Right forelimb (tissue), 1 donor: ENCODE measurements around the gene CILP.
"Not testable (repeated sequence)": the region's sequence is repeated elsewhere in the genome, so short reads cannot be mapped to it uniquely, and the experiment has no call there.

Source experiments
- DNase-seq: peaks from one replicate; pipeline ENCODE4 v3.0.0-alpha.2; 2018

CILP gene, protein sequence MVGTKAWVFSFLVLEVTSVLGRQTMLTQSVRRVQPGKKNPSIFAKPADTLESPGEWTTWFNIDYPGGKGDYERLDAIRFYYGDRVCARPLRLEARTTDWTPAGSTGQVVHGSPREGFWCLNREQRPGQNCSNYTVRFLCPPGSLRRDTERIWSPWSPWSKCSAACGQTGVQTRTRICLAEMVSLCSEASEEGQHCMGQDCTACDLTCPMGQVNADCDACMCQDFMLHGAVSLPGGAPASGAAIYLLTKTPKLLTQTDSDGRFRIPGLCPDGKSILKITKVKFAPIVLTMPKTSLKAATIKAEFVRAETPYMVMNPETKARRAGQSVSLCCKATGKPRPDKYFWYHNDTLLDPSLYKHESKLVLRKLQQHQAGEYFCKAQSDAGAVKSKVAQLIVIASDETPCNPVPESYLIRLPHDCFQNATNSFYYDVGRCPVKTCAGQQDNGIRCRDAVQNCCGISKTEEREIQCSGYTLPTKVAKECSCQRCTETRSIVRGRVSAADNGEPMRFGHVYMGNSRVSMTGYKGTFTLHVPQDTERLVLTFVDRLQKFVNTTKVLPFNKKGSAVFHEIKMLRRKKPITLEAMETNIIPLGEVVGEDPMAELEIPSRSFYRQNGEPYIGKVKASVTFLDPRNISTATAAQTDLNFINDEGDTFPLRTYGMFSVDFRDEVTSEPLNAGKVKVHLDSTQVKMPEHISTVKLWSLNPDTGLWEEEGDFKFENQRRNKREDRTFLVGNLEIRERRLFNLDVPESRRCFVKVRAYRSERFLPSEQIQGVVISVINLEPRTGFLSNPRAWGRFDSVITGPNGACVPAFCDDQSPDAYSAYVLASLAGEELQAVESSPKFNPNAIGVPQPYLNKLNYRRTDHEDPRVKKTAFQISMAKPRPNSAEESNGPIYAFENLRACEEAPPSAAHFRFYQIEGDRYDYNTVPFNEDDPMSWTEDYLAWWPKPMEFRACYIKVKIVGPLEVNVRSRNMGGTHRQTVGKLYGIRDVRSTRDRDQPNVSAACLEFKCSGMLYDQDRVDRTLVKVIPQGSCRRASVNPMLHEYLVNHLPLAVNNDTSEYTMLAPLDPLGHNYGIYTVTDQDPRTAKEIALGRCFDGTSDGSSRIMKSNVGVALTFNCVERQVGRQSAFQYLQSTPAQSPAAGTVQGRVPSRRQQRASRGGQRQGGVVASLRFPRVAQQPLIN

DNA sequence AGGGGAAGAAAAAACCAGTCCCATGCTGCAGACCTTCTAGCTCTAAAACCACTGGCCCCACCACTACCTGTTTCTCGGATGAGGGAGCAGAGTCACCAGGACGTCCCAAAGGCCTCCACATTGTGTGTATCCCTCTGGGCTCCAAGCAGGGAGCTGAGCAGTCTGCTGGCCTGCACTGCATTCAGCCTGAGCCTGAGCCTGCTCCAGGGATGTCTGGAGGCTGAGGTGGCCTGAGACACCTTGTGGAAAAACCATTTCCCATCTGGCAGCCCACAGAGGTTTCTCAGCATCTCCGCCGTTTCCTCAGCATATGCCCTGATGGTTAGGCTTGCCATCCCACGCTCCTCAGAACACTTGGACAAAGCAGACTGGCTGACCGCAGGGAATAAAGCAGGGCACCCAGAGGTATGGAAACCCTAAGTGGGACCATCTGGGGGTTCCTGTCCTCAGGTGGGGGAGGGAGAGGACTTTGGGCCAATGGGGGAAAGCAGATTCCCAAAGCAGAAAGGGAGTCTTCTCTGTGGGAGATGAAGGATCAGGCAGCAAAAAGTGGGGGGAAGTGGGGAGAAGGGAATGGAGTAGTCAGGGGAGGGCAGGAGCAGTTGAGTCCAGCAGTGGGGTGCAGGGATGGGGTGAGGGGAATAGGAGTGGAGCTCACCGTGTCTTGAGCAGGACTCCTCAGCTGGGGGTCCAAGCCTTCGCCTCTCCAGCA lies at the start of gene CILP:
Gene CILP, minus strand, starts transcription at position 704 of the 712 bp plus-strand sequence. CDS start 1,718 bp downstream, outside the sequence.
- peak; percentile 56 for DNase-seq

DNA sequence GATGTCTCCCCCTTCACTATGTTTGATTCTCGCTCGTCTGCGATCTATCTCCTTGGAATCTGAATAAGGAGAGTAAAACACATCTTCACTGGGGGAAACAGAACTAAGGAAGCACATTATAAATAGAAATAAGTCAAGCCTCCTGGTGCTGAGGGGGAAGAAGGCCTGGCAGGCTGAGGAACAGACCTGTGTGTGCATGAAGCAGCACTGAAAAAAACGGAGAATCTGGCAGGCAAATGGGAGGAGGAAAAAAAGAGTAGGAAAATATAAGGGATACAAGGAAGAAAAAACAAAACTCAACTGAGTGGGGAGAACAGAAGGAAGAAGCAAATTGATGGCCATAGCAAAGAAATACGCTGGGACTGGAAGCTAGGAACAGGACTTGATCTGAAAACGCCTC lies 49.7 kb upstream of the CILP start:
- DNase-seq: no peak

DNA sequence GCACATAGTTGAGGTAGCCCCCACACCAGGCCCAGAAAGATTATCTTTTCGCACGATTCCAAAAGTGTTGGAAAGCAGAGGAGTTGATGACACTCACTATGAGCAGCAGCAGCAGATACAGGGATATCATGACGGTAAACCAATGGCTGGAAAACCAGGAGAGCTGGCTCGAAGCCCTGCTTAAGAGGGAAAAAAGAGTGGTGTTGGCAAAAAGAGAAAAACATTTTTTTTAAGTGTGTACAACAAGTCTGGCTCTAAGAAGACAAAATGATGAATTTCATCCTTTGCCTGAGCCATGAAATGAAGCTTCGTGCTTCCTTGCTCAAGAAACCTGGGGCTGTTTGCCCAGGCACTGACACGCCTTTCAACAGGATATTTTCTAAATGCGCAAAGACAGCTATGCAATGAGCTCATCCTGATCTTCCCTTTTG lies 48.1 kb upstream of the CILP start:
- DNase-seq: no peak

DNA sequence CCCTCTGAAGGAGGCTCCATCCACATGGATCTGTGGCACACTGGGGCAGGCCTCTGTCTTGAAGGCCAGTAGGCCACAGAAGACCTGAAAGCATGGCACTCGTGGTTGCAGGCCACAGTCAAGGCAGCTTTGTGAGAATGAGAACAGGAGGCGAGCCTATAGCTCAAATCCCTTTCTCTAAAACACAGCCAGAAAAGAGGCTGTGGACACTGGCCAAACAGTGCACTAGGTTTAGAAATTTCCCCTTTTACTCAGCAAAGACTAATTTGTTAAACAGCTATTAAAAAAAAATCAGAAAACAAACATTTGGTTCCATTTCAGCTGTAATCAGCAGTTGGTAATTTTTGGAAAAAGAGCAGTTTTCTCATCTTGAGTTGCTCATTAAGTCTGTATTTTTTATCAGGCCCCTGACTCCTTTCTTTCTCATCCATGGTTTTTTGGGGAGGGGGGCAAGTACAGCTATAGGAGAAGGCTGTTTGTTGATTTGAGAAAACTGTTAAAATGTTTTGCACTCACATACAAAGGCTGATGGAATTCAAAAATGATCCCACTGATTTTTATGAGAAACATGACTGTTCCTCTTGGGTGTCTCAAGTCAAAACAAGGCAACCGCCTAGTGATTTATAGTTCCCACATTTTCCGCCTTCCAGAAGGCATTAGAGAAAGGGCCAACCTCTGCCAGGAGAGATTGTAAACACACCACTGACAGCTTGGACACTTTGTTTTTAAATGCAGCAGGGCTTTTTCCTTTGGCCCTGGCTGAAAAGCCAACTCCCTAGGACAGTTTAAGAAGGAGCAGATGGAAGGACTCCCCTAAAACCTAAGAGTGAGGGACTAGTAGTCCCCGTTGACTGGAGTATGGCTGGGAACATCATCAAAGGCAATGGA lies 47.3 kb upstream of the CILP start:
- no peak for DNase-seq

DNA sequence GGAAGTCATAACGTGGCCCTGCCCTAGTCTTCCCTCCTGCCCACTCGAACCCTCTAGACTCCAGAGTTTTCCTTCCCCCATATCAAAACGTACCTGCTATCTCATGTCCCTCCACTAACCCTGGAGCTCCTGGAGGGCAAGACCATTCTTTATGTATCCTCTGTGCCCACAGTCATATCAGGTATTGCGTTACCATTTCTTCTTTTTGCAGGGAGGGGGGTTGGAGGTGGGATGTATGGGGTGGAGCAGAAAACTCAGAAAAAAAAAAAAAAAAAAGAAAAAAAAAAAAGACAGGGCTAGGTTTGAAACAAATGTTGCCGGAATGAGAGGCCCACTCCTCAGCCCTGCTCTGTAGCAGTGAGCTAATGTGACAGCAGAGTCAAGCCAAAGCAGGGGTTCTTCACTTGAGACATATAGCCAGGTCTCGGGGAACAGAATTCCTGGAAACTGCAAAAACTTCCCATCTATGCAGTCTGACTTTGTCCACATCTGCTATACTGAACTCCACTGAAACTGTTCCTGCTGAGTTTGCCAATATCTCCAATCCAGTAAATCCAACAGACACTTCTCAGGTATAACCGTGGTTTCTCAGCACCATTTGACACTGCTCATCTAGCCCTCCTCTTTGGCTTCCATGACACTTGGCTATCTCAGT lies 44.3 kb upstream of the CILP start:
- no peak for DNase-seq

DNA sequence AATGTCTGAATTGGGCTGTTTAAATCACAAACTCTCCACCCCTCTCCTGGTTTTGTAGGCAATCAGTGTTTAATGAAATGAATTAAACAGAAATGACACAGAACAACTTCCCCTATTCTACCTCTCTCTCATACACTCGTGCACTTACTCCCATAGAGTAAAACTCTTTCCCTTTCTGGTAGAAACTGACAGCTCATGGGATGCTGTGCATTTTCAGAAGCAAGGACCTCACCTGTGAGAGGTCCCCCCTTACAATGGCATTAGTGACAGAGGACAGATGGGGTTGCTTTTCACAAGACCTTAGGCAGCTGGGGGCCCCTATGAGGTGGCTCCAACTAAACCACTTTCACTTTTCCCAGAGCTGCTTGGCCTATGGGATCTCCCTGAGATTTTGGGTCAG lies 43.5 kb upstream of the CILP start:
- DNase-seq: no peak

DNA sequence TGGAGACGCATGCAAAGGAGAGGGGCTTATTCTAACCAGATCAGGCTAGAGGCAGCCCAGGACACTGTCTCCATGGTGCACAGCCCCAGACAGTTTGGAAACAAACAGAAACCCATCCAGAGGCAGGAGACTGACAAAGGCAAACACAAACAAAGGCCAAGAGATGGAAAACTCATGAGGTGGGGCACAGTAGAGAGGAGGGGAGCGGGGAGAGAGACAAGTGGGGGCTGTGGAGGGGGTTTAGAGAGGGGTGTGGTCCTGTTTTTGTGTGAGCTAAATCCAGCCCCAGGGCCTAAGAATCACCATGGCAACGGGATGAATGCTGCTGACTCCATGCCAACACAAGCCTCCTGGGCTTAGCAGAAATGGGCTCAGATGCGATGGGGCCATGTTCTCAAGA lies 43.1 kb upstream of the CILP start:
- DNase-seq: peak; percentile 61

DNA sequence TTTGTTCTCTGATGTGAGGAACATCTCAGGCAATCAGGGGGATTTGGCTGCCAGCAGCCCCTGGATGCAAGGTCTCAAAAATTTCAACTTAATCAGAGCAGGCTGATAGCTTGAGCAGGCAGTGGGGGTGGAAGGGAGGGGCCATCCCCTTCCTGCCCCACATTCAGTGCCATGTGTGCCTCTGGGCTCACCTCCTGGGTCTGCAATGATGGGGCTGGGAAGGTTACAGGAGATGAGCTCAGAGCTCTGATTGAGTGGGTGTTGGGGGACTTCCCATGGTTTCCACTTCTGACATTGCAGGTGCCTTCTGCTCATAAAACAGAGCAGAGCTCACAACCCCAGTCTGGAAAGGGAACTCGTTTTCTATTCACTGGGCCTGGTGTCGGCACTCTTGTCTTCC lies 38.4 kb upstream of the CILP start:
- no peak for DNase-seq

DNA sequence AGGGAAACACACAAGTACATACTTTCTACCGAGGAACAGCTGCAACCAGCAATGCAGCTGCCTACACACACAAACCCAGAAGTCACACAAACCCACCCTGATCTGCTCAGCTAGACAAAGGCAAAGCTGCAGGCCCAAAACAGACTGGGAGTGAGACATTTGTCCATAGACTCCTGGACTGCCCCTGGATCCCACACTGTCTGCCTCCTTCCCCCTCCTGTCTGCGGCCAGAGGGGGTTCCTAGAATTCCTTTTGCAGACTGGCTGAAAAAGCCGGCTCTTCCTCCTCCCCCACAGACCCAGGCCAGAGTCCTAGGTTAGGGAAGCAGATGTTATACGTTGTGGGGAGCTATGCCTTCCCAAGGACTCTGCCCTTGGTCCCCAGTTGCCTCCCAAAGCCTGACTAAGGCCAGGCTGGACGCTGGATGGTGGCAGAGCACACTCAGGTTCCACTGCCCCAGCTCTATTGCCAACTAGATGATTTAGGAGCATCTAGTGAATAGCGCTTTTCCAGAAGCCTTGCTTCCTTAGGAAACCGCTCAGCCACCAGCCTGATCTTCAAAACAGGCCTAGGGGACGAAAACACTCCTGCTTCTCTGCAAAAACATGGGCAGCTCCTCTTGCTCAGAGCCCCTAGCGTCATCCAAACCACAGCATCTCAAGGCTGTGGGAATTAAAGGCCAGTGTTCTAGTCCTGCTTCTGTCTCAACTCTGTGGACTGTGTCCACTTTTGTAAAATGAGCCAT lies 37.4 kb upstream of the CILP start:
- DNase-seq: peak; percentile 61

DNA sequence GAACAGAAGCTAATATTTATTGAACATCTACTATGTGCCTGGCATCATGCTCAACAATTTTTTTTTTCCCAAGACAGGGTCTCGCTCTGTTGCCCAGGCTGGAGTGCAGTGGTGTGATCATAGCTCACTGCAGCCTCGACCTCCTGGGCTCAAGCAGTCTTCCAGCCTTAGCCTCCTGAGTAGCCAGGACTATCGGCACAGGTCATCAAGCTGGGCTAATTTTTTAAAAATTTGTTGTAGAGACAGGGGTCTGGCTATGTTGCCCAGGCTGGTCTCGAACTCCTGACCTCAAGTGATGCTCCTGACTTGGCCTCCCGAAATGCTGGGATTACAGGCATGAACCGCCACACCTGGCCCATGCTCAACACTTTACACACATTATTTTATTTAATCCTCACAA lies 35.7 kb upstream of the CILP start:
- no peak for DNase-seq

DNA sequence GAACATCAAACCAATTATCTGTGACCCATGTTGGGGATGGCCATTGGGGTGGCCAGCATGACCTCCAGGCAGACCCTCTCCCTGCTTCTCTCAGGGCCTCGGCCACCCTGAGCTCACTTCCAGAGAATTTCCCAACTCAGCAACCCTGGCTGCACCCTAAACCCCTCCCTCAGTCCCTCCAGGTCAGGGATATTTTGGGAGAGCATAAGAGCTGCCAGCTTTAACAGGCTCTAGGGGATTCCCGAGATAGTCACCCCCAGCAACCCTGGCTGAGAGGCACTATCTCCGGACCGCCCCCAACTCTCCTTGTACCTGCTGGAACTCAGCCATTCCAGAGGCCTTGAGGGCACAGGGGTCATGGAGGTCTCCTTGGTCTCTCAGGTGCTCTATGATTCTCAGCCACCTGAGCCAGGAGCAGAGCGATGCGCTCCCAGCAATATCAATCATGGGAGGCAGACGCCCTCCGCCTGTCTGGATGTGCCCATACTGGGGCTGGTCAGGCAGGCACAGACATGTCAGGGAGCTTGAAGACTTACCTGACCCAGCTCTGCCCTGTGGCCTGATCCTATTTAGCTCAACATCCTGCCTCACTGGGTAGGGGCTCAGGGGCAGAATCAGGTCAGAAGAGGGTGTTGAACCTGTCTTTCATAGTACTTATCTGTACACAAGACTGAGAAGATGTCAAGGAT lies 34.9 kb upstream of the CILP start:
- no peak for DNase-seq

DNA sequence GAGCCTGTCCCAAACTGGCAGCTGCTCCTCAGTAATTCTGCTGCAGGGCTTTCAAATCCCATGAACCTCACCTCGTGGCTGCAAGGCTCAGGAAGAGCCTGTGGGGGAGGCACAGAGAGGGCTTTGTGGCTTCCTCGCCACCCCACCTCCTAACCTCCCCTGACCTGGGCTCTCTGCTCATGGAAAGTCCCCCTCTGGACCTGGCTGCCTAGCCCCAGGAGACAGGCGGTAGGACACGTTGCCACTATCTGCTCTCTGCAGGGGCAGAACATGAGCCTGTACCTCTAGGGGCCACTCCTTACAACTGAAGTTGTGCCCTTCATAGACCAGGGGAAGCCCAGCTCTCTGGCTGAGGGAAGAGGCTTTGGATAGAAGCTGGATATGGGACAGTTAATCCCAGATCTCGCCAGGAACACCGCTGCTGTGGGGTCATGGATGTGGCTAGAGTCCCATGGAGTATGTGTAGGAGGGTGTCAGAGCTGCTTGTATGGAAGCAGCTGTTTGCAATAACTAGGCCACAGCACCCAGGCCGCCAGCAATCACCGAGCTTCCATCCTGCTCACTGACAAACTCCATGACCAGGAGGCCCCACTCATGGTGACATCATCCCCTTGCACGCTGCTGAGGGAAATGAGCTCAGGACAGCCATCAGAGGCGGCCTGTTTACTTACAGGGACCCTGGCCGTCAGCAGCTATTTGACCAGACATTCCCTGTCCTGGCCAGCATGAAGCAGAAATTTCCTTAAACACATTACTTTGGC lies 34.0 kb upstream of the CILP start:
- peak; percentile 71 for DNase-seq

DNA sequence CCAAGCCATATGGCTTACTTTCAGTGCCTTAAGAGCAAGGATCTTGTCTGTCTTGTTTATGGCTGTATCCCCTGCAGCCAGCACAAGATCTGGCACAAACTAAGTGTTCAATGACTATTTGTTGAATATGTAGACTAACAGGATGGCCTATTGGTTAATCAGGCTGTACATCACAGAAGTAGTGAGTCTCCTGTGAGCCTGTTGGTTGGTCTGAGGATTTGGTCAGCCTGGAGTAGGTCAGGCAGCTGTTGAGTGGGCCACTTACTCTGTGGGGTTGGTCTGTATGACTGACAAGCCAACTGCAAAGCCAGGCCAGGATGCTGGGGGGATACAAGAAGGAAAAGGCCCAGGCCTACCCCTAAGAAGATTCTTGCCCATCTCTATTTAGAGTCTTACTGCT lies 33.4 kb upstream of the CILP start:
- DNase-seq: no peak

DNA sequence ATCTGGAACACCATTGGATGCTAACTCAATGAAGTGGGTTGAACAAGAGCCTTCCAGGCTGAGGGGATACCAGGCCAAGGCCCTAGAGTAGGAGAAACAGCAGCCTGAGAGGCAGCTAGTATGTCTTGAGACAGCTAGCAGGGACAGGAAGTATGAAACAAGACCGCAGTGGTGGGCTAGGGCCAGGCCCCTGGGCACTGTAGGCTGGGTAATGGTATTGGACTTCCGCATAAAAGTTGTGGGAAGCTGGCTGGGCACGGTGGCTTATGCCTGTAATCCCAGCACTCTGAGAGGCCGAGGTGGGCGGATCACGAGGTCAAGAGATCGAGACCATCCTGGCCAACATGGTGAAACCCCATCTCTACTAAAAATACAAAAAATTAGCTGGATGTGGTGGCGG lies 25.2 kb upstream of the CILP start:
- not testable (repeated sequence) for DNase-seq

DNA sequence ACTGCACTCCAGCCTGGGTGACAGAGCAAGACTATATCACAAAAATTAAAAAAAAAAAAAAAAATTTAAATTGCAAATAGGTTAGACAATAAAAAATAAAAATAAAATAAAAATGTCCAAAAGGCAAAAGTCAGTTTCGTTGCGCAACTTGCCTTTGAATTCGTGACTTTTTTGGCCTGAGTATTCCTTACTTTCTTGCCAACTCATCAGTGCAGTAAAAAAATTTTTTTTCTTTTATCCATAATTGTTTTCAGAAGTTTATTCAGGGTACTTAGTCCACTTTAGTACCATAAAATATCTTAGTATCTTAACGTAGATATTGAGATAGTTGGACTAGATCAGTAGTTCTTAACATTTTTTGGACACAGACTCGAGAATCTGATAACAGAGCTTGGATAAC lies 22.4 kb upstream of the CILP start:
- no peak for DNase-seq

DNA sequence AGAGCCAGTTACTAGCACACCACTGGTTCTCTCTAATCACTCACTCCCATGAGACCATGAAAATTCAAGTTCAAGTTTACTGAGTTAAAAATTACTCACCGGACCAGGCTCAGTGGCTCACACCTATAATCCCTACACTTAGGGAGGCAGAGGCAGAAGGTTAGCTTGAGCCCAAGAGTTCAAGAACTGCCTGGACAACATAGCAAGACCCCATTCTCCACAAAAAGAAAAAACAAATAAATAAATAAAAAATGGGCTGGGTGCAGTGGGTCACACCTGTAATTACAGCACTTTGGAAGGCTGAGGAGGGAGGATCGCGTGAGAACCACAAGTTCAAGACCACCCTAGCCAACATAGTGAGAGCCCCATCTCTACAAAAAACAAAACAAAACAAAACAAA lies 21.2 kb upstream of the CILP start:
- DNase-seq: no peak

DNA sequence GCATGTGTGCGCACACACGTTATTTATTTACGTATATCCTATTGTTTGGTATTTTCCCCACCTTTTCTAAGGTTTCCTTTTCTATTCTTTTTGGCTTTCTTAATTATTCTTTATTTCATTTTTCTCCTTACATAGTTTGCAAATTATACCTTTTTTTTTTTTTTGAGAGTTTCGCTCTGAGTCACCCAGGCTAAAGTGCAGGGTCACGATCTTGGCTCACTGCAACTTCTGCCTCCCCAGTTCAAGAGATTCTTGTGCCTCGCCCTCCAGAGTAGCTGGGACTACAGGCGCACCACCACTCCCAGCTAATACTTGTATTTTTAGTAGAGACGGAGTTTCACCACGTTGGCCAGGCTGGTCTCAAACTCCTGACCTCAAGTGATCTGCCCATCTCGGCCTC lies 20.0 kb upstream of the CILP start:
- DNase-seq: no peak

DNA sequence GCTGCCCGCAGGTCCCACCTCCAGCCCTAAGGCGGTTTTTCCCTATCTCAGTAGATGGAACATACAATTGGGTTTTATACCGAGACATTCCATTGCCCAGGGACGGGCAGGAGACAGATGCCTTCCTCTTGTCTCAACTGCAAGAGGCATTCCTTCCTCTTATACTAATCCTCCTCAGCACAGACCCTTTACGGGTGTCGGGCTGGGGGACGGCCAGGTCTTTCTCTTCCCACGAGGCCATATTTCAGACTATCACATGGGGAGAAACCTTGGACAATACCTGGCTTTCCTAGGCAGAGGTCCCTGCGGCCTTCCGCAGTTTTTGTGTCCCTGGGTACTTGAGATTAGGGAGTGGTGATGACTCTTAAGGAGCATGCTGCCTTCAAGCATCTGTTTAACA lies 15.6 kb upstream of the CILP start:
- DNase-seq: not testable (repeated sequence)

DNA sequence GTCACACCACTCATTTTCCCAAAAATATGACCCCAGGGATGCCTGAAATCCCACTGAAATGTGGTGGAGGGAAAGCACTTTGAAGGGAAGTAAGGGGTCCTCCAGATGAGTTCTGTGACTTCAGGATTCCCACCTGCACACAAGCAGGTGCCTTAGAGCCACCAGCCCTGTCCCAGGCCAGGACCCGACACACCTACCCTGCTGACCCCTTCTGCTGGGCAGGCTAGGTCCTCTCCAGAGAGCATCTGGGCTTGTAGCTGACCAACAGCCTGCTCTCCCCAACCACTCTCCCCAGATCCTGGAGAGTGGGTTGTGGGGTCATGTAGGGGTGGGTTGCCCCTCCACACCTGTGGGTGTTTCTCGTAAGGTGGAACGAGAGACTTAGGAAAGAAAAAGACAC lies 14.9 kb upstream of the CILP start:
- no peak for DNase-seq
